Measurements from ENCODE around the gene CST9.
"Not testable (repeated sequence)": the region's sequence is repeated elsewhere in the genome, so short reads cannot be mapped to it uniquely, and the experiment has no call there.

The CST9 gene

DNA sequence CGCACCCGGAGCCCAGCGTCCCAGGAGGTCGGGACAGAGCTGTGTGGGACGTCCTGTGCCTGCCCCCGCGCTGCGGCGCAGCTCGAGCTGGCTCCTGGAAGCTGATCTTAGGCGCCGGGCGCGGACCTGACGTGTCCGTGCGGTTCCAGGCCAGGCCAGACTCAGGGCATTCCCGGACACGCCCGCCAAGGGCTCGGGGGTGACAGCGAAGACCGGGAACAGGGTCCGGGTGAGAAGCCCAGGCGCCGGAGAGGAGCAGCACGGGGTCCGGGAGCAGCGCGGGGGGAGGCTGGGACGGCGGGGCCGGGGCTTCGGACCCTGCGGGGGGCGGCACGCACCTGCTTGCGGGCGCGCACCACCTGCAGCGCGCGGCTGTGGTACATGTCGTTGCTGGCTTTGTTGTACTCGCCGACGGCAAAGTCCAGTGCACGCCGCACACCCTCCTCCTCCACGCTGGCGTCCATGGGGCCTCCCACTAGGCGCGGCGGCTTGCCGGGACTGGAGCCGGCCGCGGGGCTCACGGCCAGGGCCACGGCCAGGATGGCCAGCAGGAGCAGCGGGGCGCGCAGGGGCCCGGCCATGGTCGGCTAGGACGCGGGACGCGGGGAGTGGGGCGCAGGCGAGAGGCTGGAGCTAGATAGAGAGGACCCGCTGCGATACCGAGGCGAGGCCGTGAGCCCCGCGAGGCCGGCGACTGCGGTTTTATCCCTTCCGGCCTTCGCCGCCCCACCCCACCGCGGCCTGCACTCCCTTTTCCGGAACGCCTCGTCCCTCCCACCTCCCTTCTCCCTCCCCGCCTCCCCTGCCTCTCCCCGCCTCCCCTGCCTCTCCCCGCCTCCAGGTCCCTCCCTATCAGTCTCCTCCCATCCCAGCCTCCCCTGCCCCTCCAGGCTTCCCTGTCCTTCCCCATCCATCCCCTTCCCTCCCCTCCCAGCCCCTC is 31.8 kb upstream of the CST9 start, which contains the start of gene CST3:
Gene CST3, minus strand, starts transcription at position 674 of the 940 bp plus-strand sequence. Its CDS starts 93 bp downstream, at position 581.
- peak; percentile 81 for DNase-seq (ENCODE audit: low read depth)

DNA sequence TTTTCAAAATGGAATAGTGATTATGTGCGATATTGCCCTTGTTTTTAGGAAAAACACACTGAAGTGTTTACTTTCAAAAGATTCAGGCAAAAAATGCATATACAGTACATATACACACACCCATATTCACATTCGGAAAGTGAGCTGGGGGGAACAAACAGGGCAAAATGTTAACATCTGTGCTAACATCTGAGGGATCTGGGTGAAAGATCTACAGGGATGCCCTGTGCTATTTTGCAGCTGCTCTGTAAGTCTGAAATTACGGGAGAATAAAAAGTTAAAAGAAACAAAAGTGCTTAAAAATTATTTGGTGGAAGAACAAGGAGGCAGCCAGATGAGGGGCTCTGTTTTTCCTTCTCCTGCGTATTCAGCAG is 31.2 kb upstream of the CST9 start:
- no peak for DNase-seq (ENCODE audit: low read depth)

DNA sequence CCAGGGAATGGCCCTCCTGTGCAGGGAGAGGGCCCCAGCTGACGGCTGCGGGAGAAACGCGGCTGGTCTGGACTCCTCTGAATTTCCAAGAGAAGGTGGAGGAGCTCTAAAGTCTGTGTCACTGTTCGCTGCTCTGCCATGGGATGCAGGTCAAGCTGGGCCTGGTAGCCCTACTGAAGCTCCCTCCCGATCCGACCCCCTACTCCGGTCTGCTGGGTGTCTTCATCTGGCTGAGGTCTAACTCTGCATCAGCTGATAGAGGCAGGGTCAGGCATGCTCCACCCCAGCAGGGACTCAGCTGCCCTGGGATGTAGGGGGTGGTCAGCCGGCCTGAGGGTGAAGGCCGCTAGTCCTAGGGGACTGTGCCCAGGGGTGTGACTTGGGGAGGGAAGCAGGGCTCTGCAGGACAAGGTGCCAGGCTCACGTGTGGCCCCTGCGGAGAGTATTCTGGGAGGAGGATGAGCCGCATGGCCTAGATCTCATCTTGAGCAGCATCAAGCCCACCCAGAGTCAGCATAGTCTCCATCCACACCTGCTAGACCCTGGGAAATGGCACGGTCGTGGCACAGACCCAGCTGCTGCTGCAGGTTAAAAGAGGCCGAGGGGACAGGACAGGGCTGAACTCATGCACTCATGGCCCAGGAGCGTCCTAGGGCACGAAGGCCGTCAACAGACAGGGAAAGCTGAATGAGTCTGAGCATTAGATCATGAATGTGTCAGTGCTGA is 30.6 kb upstream of the CST9 start:
- no peak for DNase-seq (ENCODE audit: low read depth)

DNA sequence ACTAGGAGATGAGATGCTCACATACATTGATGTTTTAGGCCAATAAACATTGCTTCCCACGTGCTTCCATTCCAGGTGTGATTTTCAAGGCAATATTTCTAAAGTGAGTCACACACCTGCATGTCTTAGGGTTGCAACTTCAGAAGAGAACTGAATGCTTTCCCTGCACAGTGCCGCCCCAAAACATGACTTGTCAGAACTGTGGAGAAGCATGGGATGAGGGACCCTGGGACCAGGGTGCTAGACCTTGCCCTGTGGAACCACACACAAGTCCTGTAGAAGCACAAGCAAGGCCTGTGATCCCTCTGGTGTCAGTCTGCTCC is 30.0 kb upstream of the CST9 start:
- DNase-seq (ENCODE audit: low read depth): not testable (repeated sequence)

DNA sequence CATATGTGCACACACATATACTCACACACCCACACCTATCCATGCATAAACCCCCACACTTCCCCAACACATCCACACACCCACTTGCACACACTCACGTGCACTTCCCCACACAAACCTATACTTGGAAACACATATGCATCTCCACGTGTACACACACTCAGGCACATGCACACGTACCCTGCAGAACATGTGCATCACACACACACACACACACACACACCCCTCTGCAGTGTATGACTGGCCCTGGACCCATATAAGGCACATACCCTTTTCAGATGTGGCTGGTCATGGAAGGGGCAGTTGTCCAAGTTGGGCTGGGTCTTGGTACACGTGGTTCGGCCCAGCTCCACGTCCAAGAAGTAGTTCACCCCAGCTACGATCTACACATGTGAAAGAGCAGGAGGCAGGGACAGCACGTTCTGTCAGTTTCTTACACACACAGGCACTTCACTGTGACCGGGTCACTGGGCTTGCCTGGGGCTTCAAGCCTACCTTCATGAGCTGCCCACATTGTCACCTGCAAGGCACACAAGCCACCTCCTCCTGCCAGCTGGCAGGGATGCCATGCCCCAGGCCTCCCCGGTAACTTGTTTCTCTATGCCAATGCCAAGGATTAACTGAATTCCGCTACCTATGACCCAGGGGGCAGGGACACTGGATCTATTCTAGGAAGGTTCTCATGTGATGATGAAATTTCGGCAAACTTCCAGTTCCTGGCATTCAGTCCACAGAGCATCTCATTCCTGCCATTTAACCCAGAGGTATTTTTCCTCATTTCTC is 29.5 kb upstream of the CST9 start:
- DNase-seq (ENCODE audit: low read depth): no peak

DNA sequence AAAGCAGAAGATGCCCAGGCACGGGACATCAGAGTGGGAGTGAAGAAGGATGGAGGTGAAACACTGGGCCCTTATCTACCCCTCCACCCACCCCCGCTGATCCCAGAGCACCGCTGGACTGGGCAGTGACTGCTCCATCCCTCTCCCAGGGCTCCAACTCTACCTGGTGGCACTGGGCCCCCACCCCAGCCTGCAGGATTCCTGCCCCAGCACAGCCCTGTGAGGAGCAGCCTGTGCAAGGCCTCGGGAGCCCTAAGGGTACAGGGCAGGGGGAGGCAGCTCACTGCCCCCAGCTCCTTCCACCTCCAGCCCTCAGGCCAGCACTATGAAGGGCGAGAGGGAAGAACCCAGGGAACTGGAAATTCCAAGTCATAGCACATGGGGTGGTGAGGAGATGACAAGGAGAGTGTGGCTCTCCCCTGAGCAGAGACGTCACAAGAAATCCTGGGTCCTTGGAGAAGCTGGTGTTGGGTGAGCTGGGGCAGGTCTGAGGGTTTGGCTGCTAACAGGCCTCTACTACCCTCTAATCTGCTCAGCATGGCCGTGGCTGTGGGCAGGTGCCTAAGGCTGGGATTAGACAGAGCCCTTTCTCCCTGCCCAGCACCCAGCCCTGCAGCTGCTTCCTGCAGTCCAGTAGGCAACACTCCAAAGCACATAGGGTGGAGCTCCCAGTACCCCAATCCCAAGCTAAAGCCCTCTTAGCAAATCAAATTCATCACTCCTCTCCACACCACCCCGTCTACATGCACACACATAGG is 28.5 kb upstream of the CST9 start:
- DNase-seq (ENCODE audit: low read depth): no peak

DNA sequence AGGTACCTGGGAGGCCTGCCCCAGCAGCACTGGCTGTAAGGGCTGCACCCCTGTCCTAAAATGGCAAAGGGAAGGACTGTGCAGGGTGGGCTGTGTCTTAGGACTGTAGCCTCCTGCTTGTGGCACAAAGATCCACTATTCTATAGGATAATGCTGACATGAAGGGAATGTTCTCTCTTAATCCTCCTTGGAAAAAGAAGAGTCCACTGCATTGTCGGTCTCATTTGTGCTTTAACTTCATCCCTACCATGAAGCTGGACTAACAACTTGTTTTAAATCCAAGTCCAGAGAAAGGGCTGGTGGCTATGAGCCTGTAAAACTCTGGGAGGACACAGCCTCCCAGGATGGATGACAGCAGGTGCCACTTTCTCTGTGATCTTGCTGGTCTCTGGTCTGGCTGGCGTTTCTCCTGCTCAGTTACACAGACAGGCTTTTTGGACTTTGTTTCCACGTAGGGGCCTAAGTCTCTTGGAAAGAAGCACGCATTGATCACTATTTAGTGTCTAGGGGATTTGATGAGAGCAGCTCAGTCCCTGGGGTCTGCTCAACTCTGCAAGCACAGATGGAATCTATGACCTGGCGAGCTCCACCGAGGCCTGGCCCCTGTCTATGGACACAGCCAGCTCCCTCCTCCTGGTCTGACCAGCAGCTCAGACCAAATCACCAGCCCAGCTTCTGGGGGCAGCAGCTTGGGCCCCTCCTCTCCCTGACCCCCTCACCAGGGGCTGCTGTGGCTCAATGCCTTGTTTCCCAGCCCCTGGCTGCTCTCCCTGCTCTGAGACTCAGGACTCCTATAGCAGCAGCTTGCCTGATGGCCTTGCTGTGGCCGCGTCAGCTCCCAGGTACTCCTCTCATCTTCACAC is 27.2 kb upstream of the CST9 start:
- DNase-seq (ENCODE audit: low read depth): no peak

DNA sequence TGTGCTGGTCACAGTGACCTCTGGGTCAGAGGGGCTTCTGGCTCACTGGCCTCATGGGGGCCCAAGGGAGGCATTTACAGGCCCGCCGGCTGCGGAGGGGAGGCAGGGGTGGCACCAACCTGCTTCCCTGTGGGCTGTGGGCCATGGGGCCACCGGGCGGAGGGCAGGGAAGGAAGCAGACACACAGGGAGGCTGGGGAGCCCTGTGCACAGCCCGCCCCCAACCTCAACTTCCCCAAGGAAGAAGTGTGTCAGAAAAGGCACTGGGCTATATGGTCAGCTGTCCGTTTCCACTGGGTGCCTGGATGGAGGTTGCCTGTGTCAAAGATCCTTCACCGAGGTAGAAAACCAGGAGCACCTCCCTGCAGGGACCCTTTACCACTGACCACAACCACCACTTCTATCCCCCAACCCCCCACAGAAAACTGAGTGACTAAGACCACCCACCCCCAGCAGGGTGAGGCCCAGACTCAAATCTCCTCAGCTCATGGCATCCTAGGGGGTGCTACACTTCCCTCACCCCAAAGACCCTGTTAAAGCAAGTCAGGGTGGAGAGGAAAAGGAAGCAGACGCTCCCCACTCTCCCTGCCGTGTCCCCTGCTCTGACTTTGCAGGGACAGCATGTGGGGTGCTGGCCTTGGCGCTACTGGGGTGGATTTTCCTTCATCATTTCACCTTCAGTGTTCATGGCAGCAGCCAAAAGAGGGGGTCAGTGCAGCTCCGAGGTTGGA is 26.4 kb upstream of the CST9 start:
- DNase-seq (ENCODE audit: low read depth): no peak

DNA sequence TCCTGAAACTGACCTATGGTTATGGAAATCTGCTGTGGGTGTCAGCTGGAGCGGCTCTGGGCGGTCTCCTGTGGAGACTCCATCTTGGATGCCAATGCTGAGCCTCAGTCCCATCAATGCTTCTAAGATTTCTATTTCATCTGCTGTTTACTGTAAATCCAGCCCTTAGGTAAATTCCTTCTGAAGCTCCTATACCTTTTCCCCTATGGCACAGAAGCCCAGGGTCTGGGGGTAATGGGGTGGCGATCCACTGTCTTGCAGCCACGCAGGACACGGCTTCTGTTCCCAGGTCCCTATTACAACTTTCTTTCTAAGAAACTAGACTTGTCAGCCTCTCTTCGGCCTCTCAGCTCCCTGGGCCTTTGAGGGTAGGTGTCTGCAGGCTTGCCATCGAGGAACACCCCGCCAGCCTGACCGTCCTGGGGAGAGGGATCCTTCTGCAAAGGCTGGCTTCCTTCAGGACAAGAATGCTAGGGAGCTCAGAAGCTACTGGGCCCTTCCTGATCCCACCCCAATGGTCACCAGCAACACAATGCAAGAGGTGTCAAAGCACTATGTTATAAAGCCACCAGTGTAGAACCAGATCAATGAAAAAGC is 25.6 kb upstream of the CST9 start:
- DNase-seq (ENCODE audit: low read depth): no peak

DNA sequence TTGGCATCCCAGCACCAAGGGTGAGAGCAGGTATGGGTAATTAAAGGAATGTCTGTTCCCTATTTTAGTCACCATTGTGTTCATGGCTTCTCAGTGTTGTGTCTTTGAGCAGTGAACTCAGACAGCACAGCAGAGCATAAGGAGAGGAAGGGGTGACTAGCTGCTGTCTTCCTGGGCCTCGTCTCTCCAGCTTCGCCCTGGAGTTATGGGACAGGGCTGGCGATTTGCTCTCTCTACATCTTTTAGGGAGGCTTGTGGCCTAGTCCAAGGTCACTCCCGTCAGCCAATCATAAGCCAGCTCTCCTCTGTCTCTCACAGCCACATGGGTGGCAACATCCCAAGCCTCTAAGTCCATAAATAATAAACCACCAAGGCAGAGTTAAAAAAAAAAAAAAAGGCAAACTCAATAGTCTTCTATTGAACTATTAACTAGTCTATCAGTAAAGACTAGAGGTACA is 24.7 kb upstream of the CST9 start:
- no peak for DNase-seq (ENCODE audit: low read depth)

DNA sequence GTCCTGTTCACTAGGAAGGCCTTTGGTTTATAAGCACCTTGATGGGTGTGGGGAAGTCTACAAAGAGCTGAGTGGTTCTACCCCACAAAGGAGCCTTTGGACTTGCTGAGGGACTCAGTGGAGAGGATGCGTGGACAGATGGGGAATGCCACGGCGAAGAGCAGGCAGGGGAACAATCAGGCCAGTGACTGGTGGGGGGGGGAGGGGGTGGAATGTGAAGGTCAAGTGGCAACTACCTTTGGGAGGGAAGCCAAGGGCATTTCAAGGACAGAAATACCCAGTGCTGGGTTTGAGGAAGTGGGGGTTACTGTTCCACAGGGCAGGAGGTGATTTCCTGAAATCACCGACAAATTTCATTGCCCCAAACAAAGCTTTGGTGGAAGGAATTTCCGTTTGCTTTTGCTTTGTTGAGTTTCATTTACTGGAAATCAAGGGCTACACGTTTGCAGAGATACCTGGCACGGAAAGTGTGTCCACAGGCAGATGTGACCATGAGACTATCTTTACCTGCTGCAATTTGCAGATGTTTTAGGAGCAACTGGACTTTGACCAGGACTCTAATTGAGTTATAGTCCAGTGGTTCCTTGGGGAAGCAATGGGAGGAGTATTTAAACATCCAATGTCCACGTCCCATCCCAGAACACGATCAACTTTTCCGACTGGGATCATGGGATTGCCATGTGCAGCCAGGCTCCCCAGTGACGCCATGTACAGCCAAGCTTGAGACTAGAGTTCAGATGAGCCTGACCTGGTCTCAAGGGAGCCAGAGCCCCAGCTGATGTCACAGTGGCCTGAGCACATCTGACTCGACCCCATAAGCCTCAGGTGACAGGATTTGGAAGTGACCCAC is 24.1 kb upstream of the CST9 start:
- DNase-seq (ENCODE audit: low read depth): no peak

DNA sequence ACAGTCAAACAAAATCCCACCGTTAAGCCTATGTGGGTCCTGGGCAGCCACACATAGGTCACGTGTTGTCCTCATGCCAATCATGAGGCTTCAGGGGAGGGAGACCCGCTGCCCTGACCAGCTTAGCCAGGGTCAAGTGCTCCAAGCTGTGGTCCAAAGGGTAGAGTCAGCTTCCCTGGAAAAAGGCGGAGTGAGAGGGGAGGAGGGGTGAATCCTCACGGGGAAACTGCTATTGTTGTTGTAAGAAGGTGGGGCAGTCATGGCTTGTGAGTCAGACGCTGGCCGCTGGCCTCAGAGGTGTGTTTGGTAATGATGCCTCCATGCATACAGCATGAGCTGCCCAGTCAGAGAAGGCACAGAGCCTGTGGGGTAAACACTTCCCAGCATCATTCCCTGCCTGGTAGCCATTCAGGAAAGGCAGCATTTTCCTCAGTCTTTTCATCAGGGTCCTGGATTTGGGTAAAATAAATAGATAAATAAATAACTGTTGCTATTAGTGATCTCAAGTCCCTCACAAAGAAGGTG is 23.4 kb upstream of the CST9 start:
- peak; percentile 43 for DNase-seq (ENCODE audit: low read depth)

DNA sequence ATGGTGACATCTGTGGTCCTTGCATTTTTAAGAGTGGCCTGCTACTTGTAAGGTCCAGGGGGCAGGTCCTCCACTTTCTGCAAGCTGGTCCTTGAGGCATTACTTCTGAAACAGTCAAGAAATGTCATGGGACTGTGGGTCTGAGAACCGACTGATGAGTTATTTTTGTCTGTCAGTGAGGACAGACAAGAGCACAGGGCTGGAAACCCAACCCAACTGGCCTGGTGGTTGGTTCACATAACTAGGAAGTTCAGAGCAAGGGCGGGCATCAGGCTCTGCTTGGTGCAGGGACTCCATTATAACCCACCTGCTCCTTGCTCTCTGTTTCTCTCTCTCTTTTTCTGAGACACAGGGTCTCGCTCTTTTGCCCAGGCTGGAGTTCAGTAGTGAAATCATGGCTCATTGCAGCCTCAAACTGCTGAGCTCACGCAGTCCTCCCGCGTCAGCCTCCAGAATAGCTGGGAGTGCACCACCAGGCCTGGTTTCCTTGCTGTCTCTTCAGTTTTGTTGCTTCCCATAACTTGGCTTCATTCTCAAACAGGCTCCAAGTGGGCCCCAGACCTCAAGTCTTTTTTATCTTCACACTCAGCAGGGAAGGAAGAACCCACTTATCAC is 22.8 kb upstream of the CST9 start:
- no peak for DNase-seq (ENCODE audit: low read depth)

DNA sequence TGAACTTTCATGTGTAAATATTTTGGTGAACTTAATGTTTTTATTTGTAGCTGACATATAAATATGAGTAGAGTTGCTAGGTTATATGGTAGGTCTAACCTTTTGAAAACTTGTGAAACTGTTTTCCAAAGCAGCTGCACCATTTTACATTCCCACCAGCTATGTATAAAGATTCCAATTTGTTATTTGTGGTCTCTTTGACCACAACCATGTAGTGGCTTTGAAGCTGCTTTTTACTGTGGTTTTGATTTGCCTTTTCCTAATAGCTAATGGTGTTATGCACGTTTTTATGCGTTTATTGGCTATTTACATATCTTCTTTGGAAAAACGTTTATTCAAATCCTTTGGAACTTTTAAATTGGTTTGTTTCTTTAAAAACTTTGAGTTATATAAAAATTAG is 21.8 kb upstream of the CST9 start:
- no peak for DNase-seq (ENCODE audit: low read depth)

DNA sequence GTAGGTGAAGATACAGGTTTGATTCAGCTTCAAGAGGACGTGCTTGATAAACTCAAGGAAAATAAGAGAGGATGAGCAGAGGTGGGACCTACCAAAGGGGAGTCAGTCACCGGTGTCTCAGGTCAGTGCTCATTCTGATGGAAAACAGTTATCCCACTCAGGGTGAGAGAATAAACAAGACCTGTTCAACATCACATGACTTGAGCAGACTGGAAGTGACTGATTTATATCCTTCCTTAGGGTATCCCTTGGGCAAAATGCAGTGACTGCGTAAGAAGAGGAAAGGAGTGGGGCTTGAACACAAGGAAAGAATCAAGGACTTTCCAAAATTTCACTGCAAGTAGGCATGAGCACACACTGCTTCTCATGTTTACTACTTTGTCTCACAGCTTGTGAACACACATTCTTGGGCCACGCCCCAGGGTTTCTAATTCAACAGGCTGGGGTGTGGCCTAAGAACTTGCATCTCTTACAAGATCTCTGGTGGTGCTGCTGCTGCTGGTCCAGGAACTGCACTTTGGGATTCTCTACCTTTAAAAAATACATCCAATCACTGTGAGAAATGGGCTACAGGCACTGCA is 20.4 kb upstream of the CST9 start:
- DNase-seq (ENCODE audit: low read depth): no peak

DNA sequence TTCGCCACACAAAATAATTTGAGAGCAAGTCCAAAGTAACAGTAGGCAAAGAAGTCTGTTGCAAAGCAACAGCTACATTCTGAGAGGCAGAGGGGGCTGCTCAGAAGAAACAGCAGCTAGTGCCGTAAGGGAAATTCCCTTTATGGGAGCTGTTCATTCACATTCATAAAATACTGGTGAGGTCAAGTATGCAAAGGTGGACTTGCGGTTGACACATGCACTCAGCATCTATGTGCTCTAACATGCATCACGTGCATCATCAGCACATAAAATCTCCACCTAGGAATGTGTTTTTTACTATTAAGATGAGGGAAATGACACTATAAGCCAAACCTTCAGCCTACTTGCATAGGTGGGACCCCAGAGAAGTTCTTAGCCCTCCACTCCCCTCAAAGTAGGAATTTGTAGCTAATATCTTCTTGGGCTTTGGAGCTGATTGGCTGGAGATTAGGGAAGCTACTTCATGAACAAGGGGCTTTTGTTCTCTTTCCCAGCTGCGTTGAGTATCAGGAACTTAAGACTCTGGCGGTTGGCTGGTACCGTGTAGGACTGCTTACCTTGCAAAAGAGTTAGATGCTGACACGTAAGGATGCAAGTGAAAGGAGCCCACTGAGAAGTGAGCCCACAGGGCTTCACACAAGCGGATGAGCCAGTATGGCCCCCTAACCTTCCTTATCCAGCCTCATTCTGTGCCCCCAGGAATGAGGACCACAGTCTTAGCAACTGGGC is 19.7 kb upstream of the CST9 start:
- DNase-seq (ENCODE audit: low read depth): no peak

DNA sequence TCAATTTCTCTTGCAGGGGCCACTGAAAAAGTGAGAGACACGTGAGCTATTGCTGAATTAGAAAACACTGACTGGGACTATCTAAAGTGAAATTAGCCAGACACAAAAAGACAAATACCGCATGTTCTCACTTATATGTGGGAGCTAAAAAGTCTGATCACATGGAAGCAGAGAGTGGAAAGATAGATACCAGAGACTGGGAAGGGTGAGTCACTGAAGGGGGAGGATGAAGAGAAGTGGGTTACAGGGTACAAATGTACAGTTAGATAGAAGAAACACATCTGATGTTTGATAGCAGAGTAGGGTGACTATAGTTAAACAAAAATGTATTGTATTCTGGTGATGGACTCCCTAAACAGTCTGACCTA is 18.6 kb upstream of the CST9 start:
- DNase-seq (ENCODE audit: low read depth): no peak

Measured in CMK (cell line).